Fibroblast of lung (primary cell): ENCODE results near the gene SMIM5.

Source experiments
- EZH2 ChIP-seq: IDR thresholded peaks from 2 replicates; pipeline ENCODE4 v1.5.1; 2012; ENCODE audit warnings: low read length, control low read depth, mild to moderate bottlenecking; ENCODE audit errors: missing control alignments
- TF ChIP-seq, protein P1 (sequence below), 2 donors: IDR thresholded peaks in 1 of 2; conservative IDR thresholded peaks in 1 of 2; 1 replicate in 1 of 2; 2 replicates in 1 of 2; pipeline ENCODE4 v1.5.1; 2011 to 2012; ENCODE audit warnings: low read length in 2 of 2, control low read depth in 1 of 2, inconsistent platforms in 1 of 2, low read depth in 1 of 2, mild to moderate bottlenecking in 1 of 2

DNA sequence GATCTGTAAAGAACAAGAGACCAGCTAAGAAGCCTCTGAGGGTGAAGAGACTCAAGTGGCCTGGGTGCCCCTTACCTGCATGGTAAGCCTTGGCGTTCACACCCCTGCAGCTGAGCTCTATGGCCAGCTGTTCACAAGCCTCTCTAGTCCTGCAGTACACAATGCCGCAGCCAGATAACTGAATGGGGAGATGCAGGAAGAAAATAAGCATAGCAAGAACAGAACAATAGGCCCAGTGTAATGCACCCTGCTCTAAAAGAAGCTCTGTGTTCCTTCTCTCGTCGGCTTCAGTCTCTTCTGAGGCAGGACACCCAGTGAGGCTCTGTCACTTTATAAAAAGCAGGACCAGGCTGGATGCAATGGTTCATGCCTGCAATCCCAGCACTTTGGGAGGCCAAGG is 28.3 kb downstream of the SMIM5 start:
- TF ChIP-seq, protein P1, sequence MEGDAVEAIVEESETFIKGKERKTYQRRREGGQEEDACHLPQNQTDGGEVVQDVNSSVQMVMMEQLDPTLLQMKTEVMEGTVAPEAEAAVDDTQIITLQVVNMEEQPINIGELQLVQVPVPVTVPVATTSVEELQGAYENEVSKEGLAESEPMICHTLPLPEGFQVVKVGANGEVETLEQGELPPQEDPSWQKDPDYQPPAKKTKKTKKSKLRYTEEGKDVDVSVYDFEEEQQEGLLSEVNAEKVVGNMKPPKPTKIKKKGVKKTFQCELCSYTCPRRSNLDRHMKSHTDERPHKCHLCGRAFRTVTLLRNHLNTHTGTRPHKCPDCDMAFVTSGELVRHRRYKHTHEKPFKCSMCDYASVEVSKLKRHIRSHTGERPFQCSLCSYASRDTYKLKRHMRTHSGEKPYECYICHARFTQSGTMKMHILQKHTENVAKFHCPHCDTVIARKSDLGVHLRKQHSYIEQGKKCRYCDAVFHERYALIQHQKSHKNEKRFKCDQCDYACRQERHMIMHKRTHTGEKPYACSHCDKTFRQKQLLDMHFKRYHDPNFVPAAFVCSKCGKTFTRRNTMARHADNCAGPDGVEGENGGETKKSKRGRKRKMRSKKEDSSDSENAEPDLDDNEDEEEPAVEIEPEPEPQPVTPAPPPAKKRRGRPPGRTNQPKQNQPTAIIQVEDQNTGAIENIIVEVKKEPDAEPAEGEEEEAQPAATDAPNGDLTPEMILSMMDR (conservative IDR thresholded peaks at IDR 0.05 in 1 of 2, IDR thresholded peaks at IDR 0.05 in 1 of 2; ENCODE audit: low read depth in 1 of 2, low read length in 2 of 2), result no peak
- no peak for TF ChIP-seq EZH2
